ENCODE measurements around the gene MIEF2.
"Not testable (repeated sequence)": the region's sequence is repeated elsewhere in the genome, so short reads cannot be mapped to it uniquely, and the experiment has no call there.

The MIEF2 gene

DNA sequence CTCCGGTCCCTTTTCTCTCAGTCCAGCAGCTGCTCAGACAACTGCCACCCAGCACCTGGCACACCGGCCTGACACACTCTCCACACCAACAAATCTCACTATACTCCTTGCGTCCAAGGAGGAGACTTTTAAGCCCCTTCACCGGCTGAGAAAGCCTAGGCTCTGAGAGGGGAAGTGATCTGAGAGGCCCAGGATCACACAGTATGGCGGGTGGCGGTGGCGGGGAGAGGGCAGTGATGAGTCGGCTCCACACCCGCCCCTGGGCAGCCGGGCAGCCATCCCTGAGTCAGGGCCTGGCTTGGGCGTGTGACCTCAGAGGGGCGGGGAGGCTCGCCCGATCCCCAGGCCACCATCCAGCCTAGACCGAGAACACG is 2.5 kb upstream of the MIEF2 start:
- DNase-seq: peak; percentile 10

DNA sequence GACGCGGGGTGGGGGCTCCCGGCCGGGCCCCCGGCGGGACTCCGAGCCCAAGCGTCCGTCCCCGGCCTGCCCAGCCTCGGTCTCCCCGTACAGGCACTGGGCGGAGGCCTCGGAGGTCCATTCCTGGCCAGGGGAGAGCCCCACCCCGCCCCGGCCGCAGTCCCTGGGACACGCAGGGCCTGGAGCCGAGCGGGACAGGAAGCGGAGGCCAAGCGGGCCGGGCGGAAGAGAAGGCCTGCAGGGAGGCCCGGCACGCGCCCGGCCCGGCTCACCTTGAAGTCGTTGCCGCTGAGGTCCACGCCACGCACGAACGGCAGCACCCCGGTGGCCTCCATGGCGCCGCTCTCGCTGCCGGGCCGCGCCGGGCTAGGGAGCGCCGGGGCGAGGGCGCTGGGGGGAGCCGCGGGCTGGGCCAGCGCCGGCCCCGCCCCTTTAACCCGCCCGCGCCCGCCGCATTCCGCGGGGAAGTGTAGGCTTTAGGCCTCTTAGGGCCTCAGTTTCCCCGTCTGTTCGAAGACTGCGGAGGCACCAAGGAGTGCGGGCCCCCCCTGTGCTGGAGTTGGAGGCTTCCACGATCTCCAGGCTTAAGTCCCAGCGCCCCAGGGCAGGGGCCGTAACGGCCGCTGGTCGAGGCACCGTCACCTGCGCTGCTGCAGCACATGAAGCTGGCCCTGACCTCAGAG is 2.0 kb upstream of the MIEF2 start, which contains the start of gene FLII:
Gene FLII (minus strand): TSS at position 383 of the 683 bp plus-strand sequence. CDS start 48 bp downstream, at position 335.
- DNase-seq: no peak

DNA sequence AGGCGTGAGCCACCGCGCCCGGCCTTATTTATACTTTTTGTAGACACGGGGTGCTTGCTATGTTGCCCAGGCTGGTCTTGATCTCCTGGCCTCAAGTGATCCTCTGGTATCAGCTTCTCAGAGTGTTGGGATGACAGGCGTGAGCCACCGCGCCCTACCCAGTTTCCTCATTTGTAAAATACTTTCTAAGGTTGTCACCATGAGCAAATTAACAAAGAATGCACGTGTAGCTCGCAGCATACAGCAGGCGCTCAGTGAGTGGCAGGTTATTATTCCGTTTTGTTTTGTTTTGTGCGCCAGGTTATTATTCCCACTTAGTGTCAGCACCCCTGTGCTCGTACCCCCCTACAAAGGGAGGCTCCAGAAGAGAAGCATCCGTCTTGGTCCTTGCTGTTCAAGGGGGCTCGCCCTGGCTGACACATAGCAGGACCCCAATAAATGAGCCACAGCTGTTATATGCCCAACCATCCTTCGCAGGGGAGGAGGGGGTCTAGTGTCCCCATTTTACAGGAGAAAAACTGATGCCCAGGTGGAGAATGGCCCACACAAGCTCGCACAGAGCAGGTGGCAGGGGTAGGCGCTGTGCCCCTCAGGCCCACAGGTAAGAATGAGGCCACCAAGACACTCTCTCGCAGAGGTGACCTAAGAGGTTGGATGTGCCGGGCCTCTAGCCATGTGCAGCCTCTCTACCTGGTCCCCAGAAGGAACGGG is 686 bp upstream of the MIEF2 start:
- no peak for DNase-seq

DNA sequence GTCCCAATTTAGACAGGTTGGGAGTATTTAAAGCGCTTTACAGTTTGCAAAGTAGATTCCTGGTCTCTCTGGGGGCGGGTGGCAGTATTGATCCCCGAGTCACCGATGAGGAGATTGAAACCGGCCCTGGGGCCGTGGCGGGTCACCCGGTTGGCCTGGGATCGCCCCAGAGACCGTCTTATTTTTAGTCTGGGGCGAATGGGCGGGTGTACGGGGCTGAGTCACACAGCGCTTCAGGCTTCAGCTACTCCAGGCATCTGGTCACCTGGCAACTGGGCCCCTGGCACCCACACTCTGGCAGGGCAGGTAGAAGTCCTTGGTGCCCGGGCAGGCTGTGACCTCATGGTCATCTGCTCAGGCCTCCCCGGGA is 669 bp downstream of the MIEF2 start:
- DNase-seq: peak; percentile 5

DNA sequence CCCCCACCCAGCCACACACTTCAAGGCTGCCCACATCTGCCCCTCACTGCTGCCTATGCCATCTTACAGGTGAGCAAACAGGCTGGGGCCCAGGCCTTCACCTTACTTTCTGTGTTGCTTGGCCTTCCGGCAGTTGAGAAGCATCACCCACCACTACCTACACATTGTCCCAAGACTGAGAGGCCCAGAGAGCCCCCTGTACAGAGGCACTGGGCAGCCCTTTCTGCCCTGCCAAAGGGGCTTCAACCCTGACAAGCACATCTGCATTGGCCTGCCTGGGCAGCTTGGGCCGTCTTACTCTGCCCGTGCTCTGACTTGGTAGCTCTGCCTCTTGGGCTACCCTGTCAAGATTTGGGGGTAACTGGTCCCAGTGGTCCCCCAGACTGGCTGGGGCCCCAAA is 1.2 kb downstream of the MIEF2 start:
- DNase-seq: no peak

DNA sequence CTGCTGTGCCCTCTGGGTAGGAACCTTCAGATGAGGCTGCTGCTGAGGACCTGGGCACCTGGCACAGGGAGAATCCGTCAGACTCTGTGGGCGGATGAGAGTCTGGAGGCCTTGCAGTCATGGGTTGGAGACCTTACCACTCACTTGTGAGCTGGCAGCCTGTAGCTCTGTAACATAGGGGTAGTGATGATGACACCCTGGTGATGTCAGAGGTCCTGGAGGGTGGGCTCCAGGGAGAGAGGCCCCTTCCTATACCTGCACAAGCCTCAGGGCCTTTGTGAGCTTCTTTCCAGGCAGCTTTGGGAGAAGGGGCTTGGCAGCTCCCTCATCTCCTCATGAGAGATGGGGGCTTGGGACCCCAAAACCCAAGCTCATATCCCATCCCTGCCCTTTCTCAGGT is 1.6 kb downstream of the MIEF2 start:
- no peak for DNase-seq

DNA sequence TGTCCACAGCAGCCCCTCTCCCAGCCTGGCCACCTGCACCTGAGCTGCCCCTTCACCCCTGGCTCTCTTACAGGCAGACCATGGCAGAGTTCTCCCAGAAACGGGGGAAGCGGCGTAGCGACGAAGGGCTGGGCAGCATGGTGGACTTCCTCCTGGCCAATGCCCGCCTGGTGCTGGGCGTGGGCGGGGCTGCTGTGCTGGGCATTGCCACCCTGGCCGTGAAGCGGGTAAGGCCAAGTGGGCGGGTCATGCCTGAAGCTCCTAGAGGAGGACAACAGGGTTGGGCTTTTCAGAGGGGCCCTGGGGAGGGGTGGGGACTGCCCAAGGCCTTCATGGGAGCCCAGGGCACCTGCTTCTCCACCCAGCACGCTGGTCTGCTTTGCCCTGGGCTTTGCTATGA is 2.2 kb downstream of the MIEF2 start:
- DNase-seq: no peak

DNA sequence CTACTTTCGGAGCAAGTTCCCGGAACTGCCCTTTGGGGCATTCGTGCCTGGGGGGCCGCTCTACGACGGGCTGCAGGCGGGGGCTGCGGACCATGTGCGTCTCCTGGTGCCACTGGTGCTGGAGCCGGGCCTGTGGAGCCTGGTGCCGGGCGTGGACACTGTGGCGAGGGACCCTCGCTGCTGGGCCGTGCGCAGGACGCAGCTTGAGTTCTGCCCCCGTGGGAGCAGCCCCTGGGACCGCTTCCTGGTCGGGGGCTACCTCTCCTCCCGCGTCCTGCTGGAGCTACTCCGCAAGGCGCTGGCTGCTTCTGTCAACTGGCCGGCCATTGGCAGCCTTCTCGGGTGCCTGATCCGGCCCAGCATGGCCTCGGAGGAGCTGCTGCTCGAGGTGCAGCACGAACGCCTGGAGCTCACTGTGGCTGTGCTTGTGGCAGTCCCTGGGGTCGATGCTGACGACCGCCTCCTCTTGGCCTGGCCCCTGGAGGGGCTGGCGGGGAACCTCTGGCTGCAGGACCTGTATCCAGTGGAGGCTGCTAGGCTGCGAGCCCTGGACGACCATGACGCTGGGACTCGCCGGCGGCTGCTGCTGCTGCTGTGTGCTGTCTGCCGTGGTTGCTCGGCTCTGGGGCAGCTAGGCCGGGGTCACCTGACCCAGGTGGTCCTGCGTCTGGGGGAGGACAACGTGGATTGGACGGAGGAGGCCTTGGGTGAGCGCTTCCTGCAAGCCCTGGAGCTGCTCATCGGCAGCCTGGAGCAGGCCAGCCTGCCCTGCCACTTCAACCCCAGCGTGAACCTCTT is 3.6 kb downstream of the MIEF2 start:
- no peak for DNase-seq

DNA sequence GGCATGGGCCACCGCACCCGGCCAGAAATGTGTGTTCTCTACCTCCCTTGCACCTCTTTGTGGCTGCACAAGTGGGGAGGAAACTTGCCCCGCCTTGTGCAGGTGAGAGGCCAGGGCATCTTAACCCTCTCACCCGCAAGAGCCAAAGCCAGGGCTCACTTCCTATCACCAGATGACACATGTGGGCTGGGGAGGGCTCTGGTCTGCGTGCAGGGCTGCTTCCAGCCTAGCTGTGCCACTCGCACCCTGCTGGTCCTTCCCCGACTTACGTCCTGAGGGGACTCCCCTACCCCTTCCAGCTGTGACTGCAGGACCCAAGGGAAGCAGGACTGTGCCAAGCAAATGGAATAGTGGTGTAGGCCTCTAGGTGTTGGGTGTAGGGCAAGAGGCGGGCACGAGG is 6.9 kb downstream of the MIEF2 start:
- DNase-seq: no peak

DNA sequence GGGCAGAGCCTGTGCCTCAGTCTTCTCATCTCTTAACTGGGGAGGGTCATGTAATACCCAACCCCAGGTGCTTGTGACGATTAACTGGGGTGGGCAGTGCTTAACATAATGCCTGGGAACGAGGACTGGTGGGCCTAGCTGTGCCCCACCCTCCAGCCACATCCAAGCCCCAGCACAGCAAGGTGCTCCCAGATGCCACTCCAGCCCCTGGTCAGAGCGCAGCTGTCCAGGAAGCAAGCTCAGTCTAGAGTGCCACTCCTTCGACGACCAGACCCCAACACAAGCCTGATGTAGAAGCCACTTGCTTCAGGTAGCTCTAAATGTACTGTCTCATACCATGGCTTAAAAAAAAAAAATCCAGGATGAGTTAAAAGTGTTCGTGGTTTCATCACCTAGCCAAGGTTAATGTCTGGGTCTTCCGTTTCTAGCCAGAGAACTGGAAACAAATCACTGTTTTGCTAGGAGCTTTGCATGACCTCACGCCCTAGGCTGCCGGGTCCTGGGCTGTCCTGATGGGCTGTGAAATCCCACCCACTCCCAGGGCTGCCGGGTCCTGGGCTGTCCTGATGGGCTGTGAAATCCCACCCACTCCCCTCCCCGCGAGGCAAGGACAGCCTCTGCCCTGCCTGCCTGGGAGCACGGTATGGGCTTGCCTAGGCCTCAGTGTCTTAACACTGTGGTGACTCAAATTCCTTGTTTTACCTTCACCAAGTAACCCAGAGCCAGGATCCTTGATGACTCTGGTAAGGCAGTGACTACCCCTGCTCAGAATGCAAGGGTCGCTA is 7.7 kb downstream of the MIEF2 start:
- peak; percentile 24 for DNase-seq

DNA sequence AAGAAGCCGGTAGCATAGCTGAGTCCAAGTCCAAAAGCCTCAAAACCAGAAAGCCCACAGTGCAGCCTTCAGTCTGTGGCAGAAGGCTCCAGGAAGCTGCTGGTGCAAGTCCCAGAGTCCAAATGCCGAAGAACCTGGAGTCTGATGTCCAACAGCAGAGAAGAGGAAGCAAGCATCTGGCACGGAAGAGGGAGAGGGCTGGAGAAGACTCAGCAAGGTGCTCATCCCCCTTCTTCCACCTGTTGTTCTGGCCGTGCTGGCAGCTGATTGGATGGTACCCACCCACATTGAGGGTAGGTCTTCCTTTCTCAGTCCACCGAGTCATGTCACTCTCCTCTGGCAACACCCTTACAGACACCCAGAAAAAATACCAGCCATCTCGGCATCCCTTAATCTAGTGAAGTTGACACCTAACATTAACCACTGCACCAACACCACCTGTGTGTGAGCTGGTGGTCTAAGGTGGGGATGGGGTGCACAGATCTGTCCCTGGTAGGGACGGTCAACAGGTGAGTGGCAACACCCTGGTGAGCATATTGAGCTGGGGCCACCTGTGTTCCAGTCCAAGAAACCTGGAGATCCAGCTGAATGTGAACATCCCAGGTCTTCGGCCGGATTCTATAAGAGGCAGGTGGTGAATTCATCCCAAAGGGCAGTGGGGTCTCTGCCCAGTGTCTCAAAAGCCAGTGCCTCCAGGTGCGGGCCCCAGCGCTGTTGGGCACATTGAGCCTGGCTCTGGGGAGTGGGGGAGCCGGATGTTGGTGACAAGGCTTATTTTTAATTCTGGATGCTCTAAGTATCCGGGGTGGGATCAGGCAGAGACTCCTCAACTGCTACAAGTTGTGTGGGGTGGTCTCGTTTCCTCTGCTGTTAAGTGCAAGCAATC is 9.8 kb downstream of the MIEF2 start:
- no peak for DNase-seq

DNA sequence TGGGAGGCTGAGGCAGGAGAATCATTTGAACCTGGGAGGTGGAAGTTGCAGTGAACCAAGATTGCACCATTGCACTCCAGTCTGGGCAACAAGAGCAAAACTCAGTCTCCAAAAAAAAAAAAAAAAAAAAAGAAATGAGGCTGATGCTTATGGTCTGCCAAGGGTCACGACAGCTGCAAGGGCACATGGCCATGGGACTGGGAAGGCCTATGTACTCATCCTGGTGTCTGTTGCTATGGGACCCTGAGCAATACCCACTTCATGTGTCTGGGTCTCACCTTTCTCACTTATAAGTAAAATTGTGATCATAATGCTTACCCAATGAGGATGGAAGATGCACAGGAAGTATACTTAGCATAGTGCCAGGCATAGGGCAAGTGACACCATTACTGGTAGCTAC is 16.6 kb downstream of the MIEF2 start:
- DNase-seq: no peak

DNA sequence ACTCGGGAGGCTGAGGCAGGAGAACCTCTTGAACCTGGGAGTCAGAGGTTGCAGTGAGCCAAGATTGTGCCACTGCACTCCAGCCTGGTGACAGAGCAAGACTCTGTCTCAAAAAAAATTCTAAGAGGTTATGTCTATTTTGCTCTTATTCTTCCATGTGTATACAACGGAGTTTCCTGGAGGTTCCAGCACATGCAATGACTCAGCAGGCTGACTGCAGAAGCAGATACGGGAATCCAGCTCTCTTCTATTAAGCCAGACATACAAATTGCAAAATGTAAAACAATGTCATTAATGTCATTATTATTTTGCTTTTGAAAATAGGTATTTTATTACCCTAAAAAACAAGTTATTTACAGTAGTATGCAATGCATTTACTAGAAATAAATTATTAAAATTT is 18.4 kb downstream of the MIEF2 start:
- no peak for DNase-seq

DNA sequence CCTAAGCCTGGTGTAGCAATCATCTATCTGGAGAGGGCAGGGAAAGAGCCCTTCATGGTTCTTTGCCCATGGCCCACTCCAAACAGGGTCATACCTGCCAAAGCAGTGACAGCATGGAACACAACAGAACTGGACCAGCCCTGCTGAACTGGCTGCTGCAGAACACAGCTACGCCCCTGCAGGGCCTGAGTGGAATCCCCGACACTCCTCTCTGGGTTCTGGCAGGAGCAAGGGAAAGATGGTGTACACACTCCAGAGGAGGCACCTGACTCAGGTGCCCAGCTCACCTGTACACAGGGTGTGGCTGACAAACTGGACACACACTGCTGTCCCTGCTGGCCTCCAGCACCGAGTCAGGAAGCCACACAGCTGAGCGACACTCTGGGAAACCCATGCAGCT is 19.8 kb downstream of the MIEF2 start:
- no peak for DNase-seq

DNA sequence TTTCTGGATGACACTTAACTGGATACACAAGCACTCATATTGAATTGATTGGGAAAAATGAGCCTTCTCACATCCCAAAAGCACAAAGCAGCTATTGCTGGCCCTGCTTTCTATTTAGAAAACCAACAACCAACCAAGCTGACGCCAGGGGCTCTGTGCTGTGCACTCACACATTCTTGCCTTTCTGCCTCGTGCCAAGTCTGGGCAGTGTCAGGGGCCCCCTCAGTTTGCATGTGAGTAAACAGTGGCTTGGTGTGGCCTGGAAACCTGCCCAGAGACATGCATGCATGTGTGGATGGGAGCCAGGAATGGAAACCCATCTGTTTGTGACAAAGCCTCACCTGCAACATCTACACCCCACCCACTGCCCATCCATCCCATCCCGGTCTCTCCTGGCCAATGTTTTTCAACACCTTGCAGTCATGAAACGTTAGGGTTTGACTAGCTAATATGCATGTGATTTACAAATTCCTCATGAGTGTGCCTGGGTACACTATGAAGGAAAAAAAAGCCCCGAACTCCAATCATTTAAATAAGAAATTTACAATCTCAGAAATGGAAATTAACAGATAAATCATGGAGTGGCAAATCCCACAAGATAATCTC is 20.4 kb downstream of the MIEF2 start:
- DNase-seq: peak; percentile 26

DNA sequence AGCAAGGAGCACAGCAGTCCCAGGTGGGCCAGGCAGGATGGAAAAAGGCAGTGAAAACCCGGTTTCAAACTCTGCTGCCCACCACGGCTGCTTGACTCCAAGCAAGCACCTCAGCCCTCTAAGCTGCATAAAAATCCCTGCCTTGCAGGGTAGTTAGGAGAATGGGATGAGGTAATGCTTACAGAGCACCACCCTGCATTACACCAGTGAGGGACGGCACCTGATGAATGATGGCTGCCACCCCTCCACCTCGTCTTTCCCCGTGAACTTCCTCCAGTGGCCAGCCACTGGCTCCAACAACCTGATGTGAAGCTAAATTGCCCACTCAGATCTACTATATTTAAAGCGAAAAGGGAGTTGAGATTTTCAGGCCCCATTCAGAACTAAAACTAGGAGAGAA is 21.3 kb downstream of the MIEF2 start:
- DNase-seq: no peak

DNA sequence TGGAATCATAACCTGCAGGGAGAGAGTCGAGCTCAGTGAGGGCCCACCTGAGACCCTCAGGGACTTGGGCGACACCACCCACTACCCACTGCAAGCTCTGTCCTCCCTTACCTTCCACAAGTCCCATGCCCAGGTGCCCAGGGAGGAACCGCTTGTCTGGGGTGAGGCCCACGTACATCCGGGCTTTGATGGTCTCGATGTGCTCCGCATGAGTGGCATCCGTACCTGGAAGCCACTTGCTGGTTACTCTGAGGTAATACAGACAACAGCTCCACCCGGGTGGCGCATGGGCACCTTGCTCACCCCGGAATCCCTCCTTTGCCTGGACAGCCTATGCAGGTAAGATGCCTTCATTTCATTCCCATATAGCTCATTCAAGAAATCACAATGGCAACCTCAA is 24.8 kb downstream of the MIEF2 start:
- no peak for DNase-seq

DNA sequence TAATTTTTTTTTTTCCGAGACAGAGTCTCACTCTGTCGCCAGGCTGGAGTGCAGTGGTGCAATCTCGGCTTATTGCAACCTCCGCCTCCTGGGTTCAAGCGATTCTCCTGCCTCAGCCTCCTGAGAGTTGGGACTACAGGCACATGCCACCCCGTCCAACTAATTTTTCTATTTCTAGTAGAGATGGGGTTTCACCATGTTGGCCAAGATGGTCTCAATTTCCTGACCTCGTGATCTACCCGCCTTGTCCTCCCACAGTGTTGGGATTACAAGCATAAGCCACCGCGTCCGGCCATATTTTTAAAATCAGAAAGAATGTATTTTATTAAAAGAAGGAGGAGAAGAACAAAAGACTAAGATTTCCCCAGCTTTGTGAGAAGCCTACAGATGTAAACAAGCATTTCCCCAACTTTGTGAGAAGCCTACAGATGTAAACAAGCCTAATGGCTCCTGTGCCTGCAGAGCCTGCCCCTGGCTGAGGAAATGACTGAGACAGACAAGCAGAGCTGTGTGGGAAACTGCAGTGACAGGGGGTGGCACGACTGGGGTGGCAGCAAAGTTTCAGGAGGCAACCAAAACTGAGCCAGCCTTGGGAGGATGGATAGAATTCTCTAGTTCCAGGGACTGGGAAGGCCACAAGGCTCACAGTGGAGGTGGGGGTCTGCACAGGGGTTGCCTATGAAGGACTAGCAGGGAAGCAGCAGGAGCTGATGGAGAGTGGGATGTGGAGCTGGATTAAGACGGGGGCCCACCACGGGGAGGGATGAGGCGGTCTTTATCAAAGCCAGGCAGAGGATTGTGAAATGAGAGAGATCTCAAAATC is 31.5 kb downstream of the MIEF2 start:
- no peak for DNase-seq

DNA sequence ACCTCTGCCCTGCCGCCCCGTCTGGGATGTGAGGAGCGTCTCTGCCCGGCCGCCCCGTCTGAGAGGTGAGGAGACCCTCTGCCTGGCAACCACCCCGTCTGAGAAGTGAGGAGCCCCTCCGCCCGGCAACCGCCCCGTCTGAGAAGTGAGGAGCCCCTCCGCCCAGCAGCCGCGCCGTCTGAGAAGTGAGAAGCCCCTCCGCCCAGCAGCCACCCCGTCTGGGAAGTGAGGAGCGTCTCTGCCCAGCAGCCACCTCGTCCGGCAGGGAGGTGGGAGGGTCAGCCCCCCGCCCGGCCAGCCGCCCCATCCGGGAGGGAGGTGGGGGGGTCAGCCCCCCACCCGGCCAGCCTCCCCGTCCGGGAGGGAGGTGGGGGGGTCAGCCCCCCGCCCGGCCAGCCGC is 37.6 kb downstream of the MIEF2 start:
- not testable (repeated sequence) for DNase-seq

DNA sequence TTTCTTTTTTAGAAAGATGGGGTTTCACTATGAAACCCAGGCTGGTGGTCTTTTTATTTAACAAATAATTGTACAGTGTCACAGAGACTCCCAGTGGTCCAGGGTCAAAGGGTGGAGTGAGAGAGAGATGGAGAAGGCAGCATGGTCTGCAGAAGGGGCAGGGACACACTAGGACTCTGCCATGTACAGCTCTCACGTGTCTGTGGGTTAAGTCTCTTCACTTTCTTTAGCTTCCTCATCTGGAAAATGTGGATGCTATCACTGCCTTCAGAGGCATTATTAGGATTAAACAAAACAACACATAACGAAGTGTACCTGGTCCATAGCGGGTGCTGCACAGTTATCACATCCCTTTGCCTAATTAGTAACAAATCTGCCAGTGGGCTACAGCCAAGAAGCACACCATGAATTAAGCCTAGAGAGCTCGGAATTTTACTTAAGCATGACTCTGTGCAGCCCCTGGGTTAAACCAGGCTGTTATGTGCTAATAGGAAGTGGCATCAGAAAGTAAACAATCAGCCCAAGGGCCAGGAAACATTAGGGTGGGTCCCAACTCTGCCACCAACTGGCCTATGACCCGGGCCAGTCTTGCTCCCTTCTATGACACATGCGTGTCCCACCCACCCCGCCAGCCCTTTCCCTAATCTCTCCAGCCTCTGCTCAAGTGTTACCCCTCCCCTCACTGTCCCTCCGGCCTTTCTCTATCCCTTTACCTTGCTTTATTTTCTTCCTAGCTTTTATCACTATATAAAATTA is 40.4 kb downstream of the MIEF2 start:
- DNase-seq: no peak
